ENCODE results near the gene CNTFR. TPM values are rescaled to one million over a fixed set of nuclear protein-coding genes. Genes with fewer than 3 reads are reported as not detected.

The CNTFR gene
- total and polyA plus RNA-seq, 7 experiments from 2014 or later = not detected

GRCh38 chr9:34559624-34560455 lies 29.7 kb downstream of the CNTFR start:
- Histone ChIP-seq H3K4me3 (ENCODE audit: low read length) (no peak overlapping the region), H3K4me1 (ENCODE audit: control insufficient read depth in 2 of 2, insufficient read depth in 2 of 2, low read length in 2 of 2) (no peaks in the 10 kb centered on the region), H3K27me3 (ENCODE audit: control insufficient read depth in 2 of 2, insufficient read depth in 2 of 2, low read length in 2 of 2) (no peaks in the 10 kb centered on the region), H3K36me3 (ENCODE audit: control insufficient read depth in 2 of 3, insufficient read depth in 3 of 3, low read length in 3 of 3) (no peaks in the 10 kb centered on the region), H3K27ac (ENCODE audit: low read depth, low read length) (no peak overlapping the region), H3K9me3 (ENCODE audit: control insufficient read depth in 2 of 3, low read length in 3 of 3) (peaks cover 0 to 6% (median 0%) of the 10 kb centered on the region in 3 experiments)
- ChIA-PET POLR2A (no interaction called here), CTCF (no interaction called here)
- Mint-ChIP-seq H3K27me3 (peaks cover 22 to 45% (median 34%) of the 10 kb centered on the region in 5 donors), H3K9me3 (peaks cover 0 to 9% (median 0%) of the 10 kb centered on the region in 11 donors), H3K27ac (no peak overlapping the region), H3K4me1 (no peaks in the 10 kb centered on the region), H3K4me3 (no peak overlapping the region), H3K36me3 (peaks cover 0 to 4% (median 0%) of the 10 kb centered on the region in 5 donors)
- intact Hi-C loops (cut with micrococcal nuclease) = no loop called here
- DNase-seq (no peak), ATAC-seq (no peak)

DNA sequence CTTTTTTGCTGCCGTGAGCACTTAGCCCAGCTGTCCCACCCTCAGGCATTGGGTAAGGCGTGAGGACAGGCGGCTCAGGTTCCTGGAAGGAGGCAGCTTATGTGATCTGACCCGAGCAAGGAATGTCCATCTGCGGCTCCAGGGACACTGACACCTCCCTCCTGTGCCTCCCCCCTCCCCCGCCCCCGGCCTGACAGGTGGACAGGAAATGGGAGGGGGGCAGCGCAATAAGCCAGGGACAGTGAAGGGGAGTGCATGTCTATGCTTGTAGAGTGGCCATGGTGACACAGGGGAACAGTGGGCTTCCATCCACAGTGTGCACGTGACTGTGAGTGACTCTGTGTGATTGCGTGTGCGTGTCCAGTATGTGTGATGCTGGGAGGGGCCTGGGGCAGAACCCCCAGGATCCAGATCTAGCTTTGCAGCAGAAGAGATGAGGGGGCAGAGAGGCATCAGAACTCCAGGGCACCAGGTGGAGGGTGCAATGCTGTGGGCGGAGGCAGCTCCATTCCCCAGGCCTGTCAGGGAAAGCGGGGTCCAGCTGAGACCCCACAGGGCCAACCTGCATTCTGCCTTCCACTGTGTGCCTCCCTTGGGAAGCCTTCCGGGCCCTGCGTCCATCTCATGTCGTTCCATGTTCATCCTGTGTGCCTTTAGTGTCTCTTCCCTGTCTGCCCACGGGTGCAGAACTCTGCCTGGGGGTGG lies 30.5 kb downstream of the CNTFR start:
- Mint-ChIP-seq H3K36me3 (peaks cover 0 to 4% (median 0%) of the 10 kb centered on the region in 5 donors), H3K4me1 (no peaks in the 10 kb centered on the region), H3K27ac (no peak overlapping the region), H3K4me3 (no peak overlapping the region), H3K9me3 (peaks cover 0 to 9% (median 0%) of the 10 kb centered on the region in 11 donors), H3K27me3 (peaks cover 20 to 37% (median 33%) of the 10 kb centered on the region in 5 donors)
- Histone ChIP-seq H3K27ac (ENCODE audit: low read depth, low read length) (no peak overlapping the region), H3K36me3 (ENCODE audit: control insufficient read depth in 2 of 3, insufficient read depth in 3 of 3, low read length in 3 of 3) (no peaks in the 10 kb centered on the region), H3K27me3 (ENCODE audit: control insufficient read depth in 2 of 2, insufficient read depth in 2 of 2, low read length in 2 of 2) (no peaks in the 10 kb centered on the region), H3K4me1 (ENCODE audit: control insufficient read depth in 2 of 2, insufficient read depth in 2 of 2, low read length in 2 of 2) (no peaks in the 10 kb centered on the region), H3K4me3 (ENCODE audit: low read length) (no peak overlapping the region), H3K9me3 (ENCODE audit: control insufficient read depth in 2 of 3, low read length in 3 of 3) (peaks cover 0 to 6% (median 0%) of the 10 kb centered on the region in 3 experiments)
- intact Hi-C loops (cut with micrococcal nuclease) = no loop called here
- ChIA-PET CTCF (interaction anchor here (1.0 kb wide), 1 partner anchor 11 kb away, joined by 3 read pairs; no protein-coding TSS in a partner anchor), POLR2A (no interaction called here)
- no peak for DNase-seq
- no peak for ATAC-seq

- Mint-ChIP-seq H3K9me3 (peaks cover 0 to 9% (median 0%) of the 10 kb centered on the region in 11 donors), H3K36me3 (peaks cover 0 to 4% (median 0%) of the 10 kb centered on the region in 5 donors), H3K27me3 (peaks cover 16 to 31% (median 25%) of the 10 kb centered on the region in 5 donors), H3K4me1 (no peaks in the 10 kb centered on the region), H3K4me3 (no peak overlapping the region), H3K27ac (no peak overlapping the region)
- POLR2A ChIA-PET = no interaction called here
- intact Hi-C loops (cut with micrococcal nuclease) = no loop called here
- peaks cover 0 to 6% (median 0%) of the 10 kb centered on the region in 3 experiments for H3K9me3 ChIP-seq (ENCODE audit: control insufficient read depth in 2 of 3, low read length in 3 of 3)
- no peaks in the 10 kb centered on the region for H3K27me3 ChIP-seq (ENCODE audit: control insufficient read depth in 2 of 2, insufficient read depth in 2 of 2, low read length in 2 of 2)
- H3K4me3 ChIP-seq (ENCODE audit: low read length) = no peak overlapping the region
- no peaks in the 10 kb centered on the region for H3K4me1 ChIP-seq (ENCODE audit: control insufficient read depth in 2 of 2, insufficient read depth in 2 of 2, low read length in 2 of 2)
- no peaks in the 10 kb centered on the region for H3K36me3 ChIP-seq (ENCODE audit: control insufficient read depth in 2 of 3, insufficient read depth in 3 of 3, low read length in 3 of 3)
- ATAC-seq = no peak
- CTCF ChIA-PET = interaction anchor here (1.0 kb wide), 1 partner anchor 11 kb away, joined by 3 read pairs; no protein-coding TSS in a partner anchor
- no peak overlapping the region for H3K27ac ChIP-seq (ENCODE audit: low read depth, low read length)
- no peak for DNase-seq
These were observed 31.2 kb downstream of the CNTFR start for GRCh38 chr9:34558364-34558763.

- no peaks in the 10 kb centered on the region for H3K27me3 ChIP-seq (ENCODE audit: control insufficient read depth in 2 of 2, insufficient read depth in 2 of 2, low read length in 2 of 2)
- CTCF ChIA-PET = no interaction called here
- intact Hi-C loops (cut with micrococcal nuclease) = no loop called here
- H3K9me3 ChIP-seq (ENCODE audit: control insufficient read depth in 2 of 3, low read length in 3 of 3) = peaks cover 0 to 6% (median 0%) of the 10 kb centered on the region in 3 experiments
- no peaks in the 10 kb centered on the region for H3K36me3 ChIP-seq (ENCODE audit: control insufficient read depth in 2 of 3, insufficient read depth in 3 of 3, low read length in 3 of 3)
- Mint-ChIP-seq H3K36me3 (peaks cover 0 to 4% (median 0%) of the 10 kb centered on the region in 5 donors), H3K4me1 (no peaks in the 10 kb centered on the region), H3K4me3 (no peak overlapping the region), H3K27me3 (peaks cover 14 to 31% (median 27%) of the 10 kb centered on the region in 5 donors), H3K27ac (no peak overlapping the region), H3K9me3 (peaks cover 0 to 6% (median 0%) of the 10 kb centered on the region in 11 donors)
- POLR2A ChIA-PET = no interaction called here
- no peak for ATAC-seq
- no peak overlapping the region for H3K4me3 ChIP-seq (ENCODE audit: low read length)
- no peak for DNase-seq
- H3K27ac ChIP-seq (ENCODE audit: low read depth, low read length) = no peak overlapping the region
- H3K4me1 ChIP-seq (ENCODE audit: control insufficient read depth in 2 of 2, insufficient read depth in 2 of 2, low read length in 2 of 2) = no peaks in the 10 kb centered on the region
These were observed 31.9 kb downstream of the CNTFR start for GRCh38 chr9:34557426-34558321.

GRCh38 chr9:34556949-34557348 lies 32.6 kb downstream of the CNTFR start:
- Histone ChIP-seq H3K4me1 (ENCODE audit: control insufficient read depth in 2 of 2, insufficient read depth in 2 of 2, low read length in 2 of 2) (no peaks in the 10 kb centered on the region), H3K27me3 (ENCODE audit: control insufficient read depth in 2 of 2, insufficient read depth in 2 of 2, low read length in 2 of 2) (no peaks in the 10 kb centered on the region), H3K4me3 (ENCODE audit: low read length) (no peak overlapping the region), H3K9me3 (ENCODE audit: control insufficient read depth in 2 of 3, low read length in 3 of 3) (peaks cover 0 to 2% (median 0%) of the 10 kb centered on the region in 3 experiments), H3K27ac (ENCODE audit: low read depth, low read length) (no peak overlapping the region), H3K36me3 (ENCODE audit: control insufficient read depth in 2 of 3, insufficient read depth in 3 of 3, low read length in 3 of 3) (no peaks in the 10 kb centered on the region)
- CTCF ChIA-PET = no interaction called here
- Mint-ChIP-seq H3K27me3 (peaks cover 14 to 31% (median 26%) of the 10 kb centered on the region in 5 donors), H3K9me3 (no peaks in the 10 kb centered on the region), H3K36me3 (peaks cover 0 to 4% (median 0%) of the 10 kb centered on the region in 5 donors), H3K4me1 (no peaks in the 10 kb centered on the region), H3K4me3 (no peak overlapping the region), H3K27ac (no peak overlapping the region)
- no peak for ATAC-seq
- DNase-seq = no peak
- intact Hi-C loops (cut with micrococcal nuclease) = no loop called here
- POLR2A ChIA-PET = no interaction called here

GRCh38 chr9:34555936-34556525 lies 33.5 kb downstream of the CNTFR start:
- H3K27ac ChIP-seq (ENCODE audit: low read depth, low read length) = no peak overlapping the region
- no peaks in the 10 kb centered on the region for H3K9me3 ChIP-seq (ENCODE audit: control insufficient read depth in 2 of 3, low read length in 3 of 3)
- H3K4me3 ChIP-seq (ENCODE audit: low read length) = no peak overlapping the region
- intact Hi-C loops (cut with micrococcal nuclease) = no loop called here
- Mint-ChIP-seq H3K4me3 (no peak overlapping the region), H3K4me1 (no peaks in the 10 kb centered on the region), H3K9me3 (no peaks in the 10 kb centered on the region), H3K27ac (no peak overlapping the region), H3K27me3 (peaks cover 12 to 26% (median 23%) of the 10 kb centered on the region in 5 donors), H3K36me3 (peaks cover 0 to 4% (median 0%) of the 10 kb centered on the region in 5 donors)
- ChIA-PET CTCF (interaction anchor here (1.1 kb wide), 1 partner anchor 35 kb away, joined by 3 read pairs; no protein-coding TSS in a partner anchor), POLR2A (no interaction called here)
- H3K4me1 ChIP-seq (ENCODE audit: control insufficient read depth in 2 of 2, insufficient read depth in 2 of 2, low read length in 2 of 2) = no peaks in the 10 kb centered on the region
- ATAC-seq = no peak
- H3K36me3 ChIP-seq (ENCODE audit: control insufficient read depth in 2 of 3, insufficient read depth in 3 of 3, low read length in 3 of 3) = no peaks in the 10 kb centered on the region
- H3K27me3 ChIP-seq (ENCODE audit: control insufficient read depth in 2 of 2, insufficient read depth in 2 of 2, low read length in 2 of 2) = no peaks in the 10 kb centered on the region
- DNase-seq = no peak

All from naive thymus-derived CD4-positive, alpha-beta T cell (primary cell).